ENCODE results near the gene ANKRD63.

The ANKRD63 gene

DNA sequence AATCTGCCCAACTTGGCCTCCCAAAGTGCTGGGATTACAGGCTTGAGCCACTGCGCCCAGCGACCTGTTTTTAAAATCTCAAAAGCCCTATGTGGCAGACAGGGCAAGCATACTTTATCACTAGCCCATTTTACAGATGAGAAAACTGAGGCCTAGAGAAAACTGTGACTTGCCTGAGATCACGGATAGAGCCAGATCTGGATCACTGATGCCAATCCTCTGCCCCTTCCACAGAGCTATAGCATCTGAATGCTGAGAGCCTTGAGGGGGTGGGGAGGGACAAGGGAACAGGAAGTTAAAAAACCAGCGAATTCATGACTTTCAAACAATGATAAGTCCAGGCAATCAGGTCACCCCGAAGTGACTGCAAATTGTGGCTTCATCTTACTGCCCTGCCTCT is 7.3 kb downstream of the ANKRD63 start:
- peaks cover 23% of the 10 kb centered on the region for H3K27me3 ChIP-seq (ENCODE audit: low read depth, low read length)
- no peaks in the 10 kb centered on the region for H3K36me3 ChIP-seq (ENCODE audit: control insufficient read depth in 1 of 2, insufficient read depth in 2 of 2, low read length in 2 of 2)
- H3K27ac ChIP-seq (ENCODE audit: low read length): no peak overlapping the region
- H3K9me3 ChIP-seq (ENCODE audit: control insufficient read depth in 1 of 2, low read length in 2 of 2): no peaks in the 10 kb centered on the region
- no peak overlapping the region for H3K4me3 ChIP-seq (ENCODE audit: low read depth in 1 of 2, low read length in 2 of 2)
- peaks cover 0 to 7% of the 10 kb centered on the region in 2 donors for H3K4me1 ChIP-seq (ENCODE audit: control insufficient read depth in 1 of 2, insufficient read depth in 2 of 2, low read length in 2 of 2)

DNA sequence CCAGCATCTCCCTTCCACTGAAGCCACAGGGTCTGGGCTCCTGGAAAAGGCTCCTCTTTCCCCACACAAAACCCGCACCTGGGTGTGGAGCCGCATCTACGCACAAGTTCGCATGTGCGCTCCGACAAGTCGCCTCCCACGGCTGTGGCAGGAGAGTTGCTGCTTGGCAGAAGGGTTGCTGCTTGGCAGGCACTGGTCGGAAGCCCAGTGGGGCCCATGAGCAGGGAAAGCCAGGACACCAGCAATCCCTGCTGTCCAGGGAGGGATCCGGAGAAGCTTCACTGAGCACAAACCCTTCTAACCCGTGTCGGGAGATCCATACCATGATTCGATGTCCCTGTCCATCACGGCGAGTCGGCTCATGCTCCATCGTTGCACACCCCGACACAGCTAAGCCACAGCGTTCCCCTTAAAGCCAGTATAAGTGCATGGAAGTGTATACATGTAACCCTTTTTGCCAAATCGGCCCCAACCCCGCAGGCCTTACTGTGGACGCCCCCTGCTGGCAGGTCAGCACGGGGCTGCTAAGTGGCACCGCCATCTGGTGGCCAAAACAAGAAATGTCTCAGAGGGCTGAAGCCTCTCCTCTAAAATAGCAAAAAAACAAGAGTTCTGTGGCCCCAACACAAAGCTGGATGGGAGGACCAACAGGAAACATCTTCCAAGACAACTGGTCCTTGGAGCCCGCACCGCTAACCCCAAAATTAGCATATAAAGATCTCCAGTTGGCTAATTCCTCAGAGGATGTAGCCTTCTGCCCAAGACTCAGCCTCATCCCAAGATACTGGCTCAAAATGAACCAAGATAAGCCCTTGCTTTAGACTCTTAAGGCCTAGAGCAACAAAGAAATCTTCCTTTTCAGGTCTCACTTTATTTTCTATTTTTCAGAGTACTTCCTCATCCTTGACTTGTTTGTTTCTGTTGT is 8.3 kb downstream of the ANKRD63 start:
- H3K36me3 ChIP-seq (ENCODE audit: control insufficient read depth in 1 of 2, insufficient read depth in 2 of 2, low read length in 2 of 2): no peaks in the 10 kb centered on the region
- no peaks in the 10 kb centered on the region for H3K9me3 ChIP-seq (ENCODE audit: control insufficient read depth in 1 of 2, low read length in 2 of 2)
- H3K4me3 ChIP-seq (ENCODE audit: low read depth in 1 of 2, low read length in 2 of 2): no peak overlapping the region
- H3K4me1 ChIP-seq (ENCODE audit: control insufficient read depth in 1 of 2, insufficient read depth in 2 of 2, low read length in 2 of 2): peaks cover 0 to 3% of the 10 kb centered on the region in 2 donors
- no peak overlapping the region for H3K27ac ChIP-seq (ENCODE audit: low read length)
- H3K27me3 ChIP-seq (ENCODE audit: low read depth, low read length): peaks cover 15% of the 10 kb centered on the region

GRCh38 chr15:40273428-40273827 is 9.4 kb downstream of the ANKRD63 start:
- Histone ChIP-seq H3K4me1 (ENCODE audit: control insufficient read depth in 1 of 2, insufficient read depth in 2 of 2, low read length in 2 of 2) (no peaks in the 10 kb centered on the region), H3K4me3 (ENCODE audit: low read depth in 1 of 2, low read length in 2 of 2) (no peak overlapping the region), H3K27ac (ENCODE audit: low read length) (no peak overlapping the region), H3K27me3 (ENCODE audit: low read depth, low read length) (peaks cover 7% of the 10 kb centered on the region), H3K9me3 (ENCODE audit: control insufficient read depth in 1 of 2, low read length in 2 of 2) (no peaks in the 10 kb centered on the region), H3K36me3 (ENCODE audit: control insufficient read depth in 1 of 2, insufficient read depth in 2 of 2, low read length in 2 of 2) (no peaks in the 10 kb centered on the region)

- no peaks in the 10 kb centered on the region for H3K36me3 ChIP-seq (ENCODE audit: control insufficient read depth in 1 of 2, insufficient read depth in 2 of 2, low read length in 2 of 2)
- no peaks in the 10 kb centered on the region for H3K4me1 ChIP-seq (ENCODE audit: control insufficient read depth in 1 of 2, insufficient read depth in 2 of 2, low read length in 2 of 2)
- no peak overlapping the region for H3K27ac ChIP-seq (ENCODE audit: low read length)
- H3K27me3 ChIP-seq (ENCODE audit: low read depth, low read length): no peaks in the 10 kb centered on the region
- H3K4me3 ChIP-seq (ENCODE audit: low read depth in 1 of 2, low read length in 2 of 2): no peak overlapping the region
- no peaks in the 10 kb centered on the region for H3K9me3 ChIP-seq (ENCODE audit: control insufficient read depth in 1 of 2, low read length in 2 of 2)
Measured at GRCh38 chr15:40272485-40273056, 10.3 kb downstream of the ANKRD63 start.

DNA sequence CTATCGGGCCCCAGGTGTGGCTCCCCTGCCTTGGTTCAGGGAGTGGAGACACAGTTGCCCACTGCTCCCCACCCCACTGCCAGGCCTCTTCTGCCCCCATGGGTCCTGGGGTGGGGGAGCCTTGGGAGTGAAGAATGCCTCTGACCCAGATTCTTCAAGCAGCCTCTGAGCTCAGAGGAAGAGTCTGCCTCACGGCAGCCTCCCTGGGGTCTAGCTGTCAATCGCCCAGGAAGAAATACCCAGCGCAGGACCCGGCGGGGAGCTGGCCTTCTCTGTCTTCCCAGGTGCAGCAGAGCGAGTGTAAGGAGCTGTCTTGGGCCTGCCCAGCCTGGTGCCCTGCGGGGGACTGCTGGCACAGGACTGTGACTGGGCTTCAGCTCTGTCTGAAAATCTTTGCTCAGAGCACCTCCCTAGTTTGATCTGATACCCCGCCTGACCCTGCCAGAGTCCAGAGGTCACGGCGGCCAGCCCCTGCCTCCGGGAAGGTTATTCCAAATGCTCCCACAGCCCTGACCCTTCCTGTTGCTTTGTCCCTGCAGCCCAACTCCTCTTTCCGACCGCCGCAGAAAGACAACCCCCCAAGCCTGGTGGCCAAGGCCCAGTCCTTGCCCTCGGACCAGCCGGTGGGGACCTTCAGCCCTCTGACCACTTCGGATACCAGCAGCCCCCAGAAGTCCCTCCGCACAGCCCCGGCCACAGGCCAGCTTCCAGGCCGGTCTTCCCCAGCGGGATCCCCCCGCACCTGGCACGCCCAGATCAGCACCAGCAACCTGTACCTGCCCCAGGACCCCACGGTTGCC is 11.0 kb downstream of the ANKRD63 start:
- H3K4me1 ChIP-seq (ENCODE audit: control insufficient read depth in 1 of 2, insufficient read depth in 2 of 2, low read length in 2 of 2): no peaks in the 10 kb centered on the region
- no peak overlapping the region for H3K27ac ChIP-seq (ENCODE audit: low read length)
- H3K36me3 ChIP-seq (ENCODE audit: control insufficient read depth in 1 of 2, insufficient read depth in 2 of 2, low read length in 2 of 2): no peaks in the 10 kb centered on the region
- no peak overlapping the region for H3K4me3 ChIP-seq (ENCODE audit: low read depth in 1 of 2, low read length in 2 of 2)
- H3K27me3 ChIP-seq (ENCODE audit: low read depth, low read length): no peaks in the 10 kb centered on the region
- H3K9me3 ChIP-seq (ENCODE audit: control insufficient read depth in 1 of 2, low read length in 2 of 2): no peaks in the 10 kb centered on the region

- Histone ChIP-seq H3K27me3 (ENCODE audit: low read depth, low read length) (no peaks in the 10 kb centered on the region), H3K9me3 (ENCODE audit: control insufficient read depth in 1 of 2, low read length in 2 of 2) (no peaks in the 10 kb centered on the region), H3K4me3 (ENCODE audit: low read depth in 1 of 2, low read length in 2 of 2) (no peak overlapping the region), H3K4me1 (ENCODE audit: control insufficient read depth in 1 of 2, insufficient read depth in 2 of 2, low read length in 2 of 2) (no peaks in the 10 kb centered on the region), H3K27ac (ENCODE audit: low read length) (no peak overlapping the region), H3K36me3 (ENCODE audit: control insufficient read depth in 1 of 2, insufficient read depth in 2 of 2, low read length in 2 of 2) (no peaks in the 10 kb centered on the region)
Measured at GRCh38 chr15:40270246-40270995, 12.4 kb downstream of the ANKRD63 start.

GRCh38 chr15:40269604-40270003 is 13.3 kb downstream of the ANKRD63 start:
- no peaks in the 10 kb centered on the region for H3K36me3 ChIP-seq (ENCODE audit: control insufficient read depth in 1 of 2, insufficient read depth in 2 of 2, low read length in 2 of 2)
- H3K27ac ChIP-seq (ENCODE audit: low read length): no peak overlapping the region

DNA sequence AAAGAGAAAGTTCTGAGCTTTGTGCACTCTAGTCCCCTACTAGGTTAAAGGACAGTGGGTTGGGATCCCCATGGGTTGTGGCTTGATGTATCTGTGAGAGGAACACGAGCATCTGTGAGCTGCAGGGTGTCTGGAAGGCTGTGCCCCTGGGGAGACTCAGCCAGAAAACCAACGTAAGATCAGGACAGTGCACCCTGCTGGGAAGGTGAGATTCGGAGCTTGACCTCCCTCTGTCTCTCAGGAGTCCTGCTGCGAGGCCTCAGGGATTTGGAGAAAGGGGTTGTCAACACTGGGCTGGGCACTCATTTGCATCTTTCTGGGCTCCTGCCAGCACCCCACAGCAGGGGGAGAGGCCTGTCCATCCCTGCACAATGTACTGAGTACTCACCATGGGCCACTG is 15.2 kb downstream of the ANKRD63 start:
- no peaks in the 10 kb centered on the region for H3K9me3 ChIP-seq (ENCODE audit: control insufficient read depth in 1 of 2, low read length in 2 of 2)
- H3K27me3 ChIP-seq (ENCODE audit: low read depth, low read length): no peaks in the 10 kb centered on the region
- no peak overlapping the region for H3K4me3 ChIP-seq (ENCODE audit: low read depth in 1 of 2, low read length in 2 of 2)
- no peak overlapping the region for H3K27ac ChIP-seq (ENCODE audit: low read length)
- H3K4me1 ChIP-seq (ENCODE audit: control insufficient read depth in 1 of 2, insufficient read depth in 2 of 2, low read length in 2 of 2): no peaks in the 10 kb centered on the region
- no peaks in the 10 kb centered on the region for H3K36me3 ChIP-seq (ENCODE audit: control insufficient read depth in 1 of 2, insufficient read depth in 2 of 2, low read length in 2 of 2)

More at GRCh38 chr15:40269604-40270003, 13.3 kb downstream of the ANKRD63 start:
- Histone ChIP-seq H3K4me1 (ENCODE audit: control insufficient read depth in 1 of 2, insufficient read depth in 2 of 2, low read length in 2 of 2) (no peaks in the 10 kb centered on the region), H3K9me3 (ENCODE audit: control insufficient read depth in 1 of 2, low read length in 2 of 2) (no peaks in the 10 kb centered on the region), H3K4me3 (ENCODE audit: low read depth in 1 of 2, low read length in 2 of 2) (no peak overlapping the region), H3K27me3 (ENCODE audit: low read depth, low read length) (no peaks in the 10 kb centered on the region)

GRCh38 chr15:40266828-40267304 is 16.0 kb downstream of the ANKRD63 start:
- H3K9me3 ChIP-seq (ENCODE audit: control insufficient read depth in 1 of 2, low read length in 2 of 2): no peaks in the 10 kb centered on the region
- H3K4me3 ChIP-seq (ENCODE audit: low read depth in 1 of 2, low read length in 2 of 2): no peak overlapping the region
- no peaks in the 10 kb centered on the region for H3K4me1 ChIP-seq (ENCODE audit: control insufficient read depth in 1 of 2, insufficient read depth in 2 of 2, low read length in 2 of 2)
- H3K27ac ChIP-seq (ENCODE audit: low read length): no peak overlapping the region
- no peaks in the 10 kb centered on the region for H3K36me3 ChIP-seq (ENCODE audit: control insufficient read depth in 1 of 2, insufficient read depth in 2 of 2, low read length in 2 of 2)
- no peaks in the 10 kb centered on the region for H3K27me3 ChIP-seq (ENCODE audit: low read depth, low read length)

DNA sequence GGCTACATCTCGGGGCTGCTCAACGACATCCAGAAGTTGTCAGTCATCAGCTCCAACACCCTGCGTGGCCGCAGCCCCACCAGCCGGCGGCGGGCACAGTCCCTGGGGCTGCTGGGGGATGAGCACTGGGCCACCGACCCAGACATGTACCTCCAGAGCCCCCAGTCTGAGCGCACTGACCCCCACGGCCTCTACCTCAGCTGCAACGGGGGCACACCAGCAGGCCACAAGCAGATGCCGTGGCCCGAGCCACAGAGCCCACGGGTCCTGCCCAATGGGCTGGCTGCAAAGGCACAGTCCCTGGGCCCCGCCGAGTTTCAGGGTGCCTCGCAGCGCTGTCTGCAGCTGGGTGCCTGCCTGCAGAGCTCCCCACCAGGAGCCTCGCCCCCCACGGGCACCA is 17.0 kb downstream of the ANKRD63 start:
- Histone ChIP-seq H3K27me3 (ENCODE audit: low read depth, low read length) (no peaks in the 10 kb centered on the region), H3K4me3 (ENCODE audit: low read depth in 1 of 2, low read length in 2 of 2) (no peak overlapping the region), H3K27ac (ENCODE audit: low read length) (no peak overlapping the region), H3K4me1 (ENCODE audit: control insufficient read depth in 1 of 2, insufficient read depth in 2 of 2, low read length in 2 of 2) (no peaks in the 10 kb centered on the region), H3K9me3 (ENCODE audit: control insufficient read depth in 1 of 2, low read length in 2 of 2) (no peaks in the 10 kb centered on the region), H3K36me3 (ENCODE audit: control insufficient read depth in 1 of 2, insufficient read depth in 2 of 2, low read length in 2 of 2) (no peaks in the 10 kb centered on the region)
